OCI-M2 (cell line): Measurements from ENCODE around the gene KIF3A.

Source experiments
- DNase-seq: peaks from one replicate; lab custom pipeline; 2025; ENCODE audit not compliant: unreplicated experiment; lab: John Stamatoyannopoulos, UW

Gene KIF3A

DNA sequence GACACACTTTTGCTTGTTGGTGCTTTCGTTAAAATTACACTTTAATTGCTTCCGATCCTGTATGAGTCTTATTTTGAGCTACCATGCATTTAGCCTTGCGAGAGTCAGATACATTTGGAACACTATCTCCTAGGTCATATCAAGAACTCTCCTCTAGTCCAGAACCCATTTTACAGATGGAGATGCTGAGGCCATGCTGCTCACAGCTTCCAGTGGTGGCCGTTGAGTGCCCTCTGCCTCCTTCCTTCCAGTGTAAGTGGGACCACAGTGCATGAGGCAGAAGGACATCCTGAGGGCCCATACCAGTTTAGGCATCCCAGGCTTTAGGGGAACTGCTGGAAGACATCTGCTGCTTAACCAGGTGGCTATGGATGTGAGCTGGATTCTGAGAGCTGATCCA is 16.8 kb upstream of the KIF3A start:
- DNase-seq: no peak

GRCh38 chr5:132753135-132753987 is 16.0 kb upstream of the KIF3A start:
- DNase-seq: no peak

- no peak for DNase-seq
Measured at GRCh38 chr5:132752581-132753125, 15.3 kb upstream of the KIF3A start.

DNA sequence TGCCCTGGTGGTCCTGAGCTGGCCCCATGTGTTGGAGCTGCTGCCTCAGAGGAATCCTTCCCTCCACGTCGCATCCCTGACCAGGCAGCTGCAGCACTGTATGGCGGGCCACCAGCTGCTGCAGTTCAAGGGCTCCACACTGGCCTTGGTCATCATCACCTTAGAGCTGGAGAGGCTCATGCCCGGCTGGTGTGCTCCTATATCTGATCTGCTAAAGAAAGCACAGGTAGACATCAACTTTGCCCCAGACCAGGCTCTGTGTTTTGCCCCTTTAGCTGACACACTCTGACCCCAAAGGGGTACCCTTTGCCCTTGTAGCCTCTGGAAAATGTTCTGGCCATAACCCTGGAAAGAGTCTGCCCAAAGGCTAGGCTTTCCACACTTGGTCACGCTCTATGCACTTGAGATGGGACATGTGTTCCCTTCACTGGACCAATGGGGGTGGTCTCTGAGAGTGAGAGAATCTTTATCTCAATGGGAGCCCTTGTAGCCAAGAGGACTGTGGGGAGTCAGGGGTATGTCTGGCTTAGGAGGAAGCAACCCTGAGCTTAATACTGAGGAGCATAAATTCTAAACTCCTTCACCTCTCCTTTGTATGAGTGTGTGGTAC is 14.7 kb upstream of the KIF3A start:
- DNase-seq: no peak

- DNase-seq: no peak
Measured at GRCh38 chr5:132751444-132751843, 14.1 kb upstream of the KIF3A start.

- DNase-seq: no peak
Measured at GRCh38 chr5:132750471-132751230, 13.3 kb upstream of the KIF3A start.

- no peak for DNase-seq
Measured at GRCh38 chr5:132749506-132749905, 12.2 kb upstream of the KIF3A start.

- DNase-seq: no peak
Measured at GRCh38 chr5:132748522-132749000, 11.2 kb upstream of the KIF3A start.

DNA sequence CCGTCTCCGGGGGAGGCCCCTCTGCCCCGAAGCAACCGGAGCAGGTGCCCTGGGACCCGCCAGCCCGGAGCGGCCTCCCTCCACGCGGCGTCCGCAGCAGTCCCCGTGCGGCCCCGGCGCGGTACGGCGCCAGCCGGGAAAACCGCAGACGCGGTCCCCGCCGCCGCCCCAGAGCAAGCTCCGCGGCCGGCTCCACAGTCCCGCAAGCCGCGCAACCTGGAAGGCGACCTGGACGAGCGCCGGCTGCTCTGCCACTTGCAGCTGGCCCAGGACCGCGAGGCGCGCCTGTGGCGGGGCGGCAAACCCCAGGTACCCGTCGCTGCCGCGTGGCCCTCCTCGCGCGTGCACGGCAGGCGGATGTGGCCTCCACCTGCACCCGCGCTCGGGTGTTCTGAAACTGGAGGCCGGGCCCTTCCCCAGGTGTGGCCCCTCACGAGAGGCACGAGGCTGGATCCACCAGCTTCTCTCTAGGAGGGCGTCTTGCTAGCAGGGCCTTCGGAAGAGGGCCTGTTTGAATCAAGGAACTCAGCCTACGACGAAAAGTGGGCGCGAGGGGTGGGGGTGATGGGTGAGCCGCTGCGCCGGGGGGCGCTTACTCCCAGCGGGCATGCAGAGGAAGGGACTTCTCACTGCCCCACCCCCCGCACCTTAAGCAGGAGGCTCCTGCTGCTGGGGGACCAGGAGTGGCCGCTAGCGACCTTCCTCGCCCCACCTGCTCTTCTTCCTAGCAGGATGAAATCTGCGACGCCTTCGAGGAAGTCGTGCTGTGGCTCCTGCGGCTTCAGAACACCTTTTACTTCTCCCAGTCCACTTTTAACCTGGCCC is 10.5 kb upstream of the KIF3A start:
- no peak for DNase-seq

GRCh38 chr5:132746954-132747615 is 9.7 kb upstream of the KIF3A start, which contains the start of gene CCNI2:
CCNI2 (plus strand) TSS chr5:132747426; CDS start chr5:132747496, 70 bp downstream.
- DNase-seq: no peak

GRCh38 chr5:132746592-132746953 is 9.2 kb upstream of the KIF3A start:
- no peak for DNase-seq

- no peak for DNase-seq
Measured at GRCh38 chr5:132744659-132745058, 7.3 kb upstream of the KIF3A start.

DNA sequence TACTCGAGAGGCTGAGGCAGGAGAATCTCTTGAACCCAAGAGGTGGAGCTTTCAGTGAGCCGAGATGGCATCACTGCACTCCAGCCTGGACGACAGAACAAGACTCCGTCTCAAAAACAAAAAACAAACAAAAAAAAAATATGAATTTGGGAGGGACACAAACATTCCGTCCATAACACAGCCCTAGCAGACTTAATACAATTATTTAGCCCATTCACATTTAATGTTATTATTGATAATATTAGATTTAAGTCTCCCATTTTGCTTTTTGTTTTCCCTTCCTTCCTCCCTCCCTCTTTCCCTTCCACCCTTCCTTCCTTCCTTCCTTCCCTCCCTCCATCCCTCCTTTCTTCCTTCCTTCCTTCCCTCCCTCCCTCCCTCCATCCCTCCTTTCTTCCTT is 5.3 kb upstream of the KIF3A start:
- DNase-seq: no peak

GRCh38 chr5:132742158-132742557 is 4.8 kb upstream of the KIF3A start:
- no peak for DNase-seq

GRCh38 chr5:132739232-132739631 is 1.9 kb upstream of the KIF3A start:
- DNase-seq: no peak

DNA sequence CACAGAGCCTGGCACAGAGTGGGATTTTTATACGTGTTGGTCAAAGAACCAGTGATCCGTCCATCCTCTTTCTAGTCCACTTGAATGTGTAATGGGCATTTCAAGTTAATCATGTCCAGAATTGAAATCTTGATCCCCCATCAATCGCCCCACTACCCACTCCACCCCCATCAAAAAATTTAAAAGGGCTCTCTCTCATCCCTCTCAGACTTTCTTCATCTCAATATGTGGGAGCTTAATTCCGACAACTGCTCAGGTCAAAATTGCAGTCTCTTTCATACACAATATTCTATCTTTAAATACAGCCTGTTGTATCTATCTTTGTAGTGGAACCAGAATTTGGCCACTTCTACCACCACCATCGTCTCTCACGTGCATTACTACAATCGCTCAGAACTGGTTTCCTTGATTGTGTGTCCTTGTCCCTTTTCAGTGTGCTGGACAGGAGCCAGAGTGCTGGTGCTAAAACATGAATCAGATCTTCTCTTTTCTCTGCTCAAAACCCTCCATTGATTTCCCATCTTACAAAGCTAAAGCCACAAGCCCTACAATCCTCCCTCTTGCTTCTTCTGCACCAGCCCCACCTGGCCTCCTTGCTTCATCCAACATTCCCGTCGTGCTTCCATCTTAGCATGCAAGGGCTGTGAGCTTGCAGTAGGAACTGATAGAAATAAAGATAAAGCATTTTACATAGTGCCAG is 786 bp upstream of the KIF3A start:
- DNase-seq: no peak

DNA sequence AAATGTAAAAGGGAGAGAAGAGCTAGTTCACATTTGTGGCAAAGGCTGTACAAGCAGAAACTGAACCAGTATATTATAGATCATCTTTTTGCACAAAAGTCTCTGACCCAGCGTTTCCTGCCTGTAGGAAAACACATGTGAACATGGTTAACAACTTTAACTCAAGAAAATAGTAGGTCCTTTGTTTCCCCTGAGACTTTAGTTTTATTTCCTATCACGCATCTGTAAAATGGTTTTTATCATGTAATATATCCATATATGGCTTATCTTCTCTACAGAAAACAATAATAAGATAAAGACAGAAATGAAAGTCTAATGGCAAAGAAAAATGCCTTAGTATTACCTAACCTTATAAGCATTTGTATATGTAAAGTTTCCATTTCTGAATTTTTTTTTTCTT is 2.7 kb downstream of the KIF3A start:
- DNase-seq: no peak

DNA sequence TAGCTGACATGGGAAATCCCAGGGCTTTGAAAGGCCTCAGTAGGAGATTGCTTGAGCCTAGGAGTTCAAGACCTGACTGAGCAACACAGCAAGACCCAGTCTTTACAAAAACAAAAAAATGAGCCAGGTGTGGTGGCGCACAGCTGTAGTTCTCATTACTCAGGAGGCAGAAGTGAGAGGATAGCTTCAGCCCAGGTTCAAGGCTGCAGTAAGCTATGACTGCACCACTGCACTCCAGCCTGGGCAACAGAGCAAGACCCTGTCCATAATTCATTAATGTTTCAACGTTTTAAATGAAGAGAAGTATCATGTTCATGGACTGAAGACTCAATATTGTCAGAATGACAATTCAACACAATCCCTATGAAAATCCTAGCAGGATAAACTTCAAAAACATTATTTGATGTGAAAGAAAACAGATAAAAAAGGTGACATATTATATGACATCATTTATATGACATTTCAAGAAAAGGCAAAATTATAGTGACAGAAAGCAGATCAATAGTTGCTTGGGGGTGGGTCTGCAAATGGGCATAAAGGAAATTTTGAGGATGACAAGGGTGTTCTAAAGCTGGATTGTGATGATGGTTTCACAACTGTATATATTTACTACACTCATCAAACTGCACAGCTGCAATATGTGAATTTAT is 3.7 kb downstream of the KIF3A start:
- DNase-seq: no peak

DNA sequence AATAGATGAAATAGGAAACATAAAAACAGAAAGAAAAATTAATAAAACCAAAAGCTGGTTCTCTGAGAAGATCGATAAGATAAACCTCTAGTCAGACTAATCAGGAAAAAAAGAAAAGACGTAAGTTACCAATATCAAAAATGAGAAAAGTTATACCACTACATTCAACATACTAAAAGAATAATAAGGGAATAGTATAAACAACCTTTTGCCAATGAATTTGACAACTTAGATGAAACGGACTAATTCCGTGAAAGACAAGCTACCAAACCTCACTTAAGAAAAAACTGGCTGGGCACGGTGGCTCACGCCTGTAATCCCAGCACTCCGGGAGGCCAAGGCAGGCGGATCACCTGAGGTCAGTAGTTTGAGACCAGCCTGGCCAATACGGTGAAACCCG is 7.5 kb downstream of the KIF3A start:
- DNase-seq: no peak
